GM18519 (cell line): ENCODE results near the gene KIF22.
"Not testable (repeated sequence)": the region's sequence is repeated elsewhere in the genome, so short reads cannot be mapped to it uniquely, and the experiment has no call there.

Experiments used
- ATAC-seq: cut with Tn5 transposase; IDR thresholded peaks from one replicate; pipeline ENCODE4 v1.9.1; 2021; ENCODE audit warnings: mild to moderate bottlenecking, moderate library complexity; ENCODE audit not compliant: unreplicated experiment, low FRiP score

KIF22 gene

DNA sequence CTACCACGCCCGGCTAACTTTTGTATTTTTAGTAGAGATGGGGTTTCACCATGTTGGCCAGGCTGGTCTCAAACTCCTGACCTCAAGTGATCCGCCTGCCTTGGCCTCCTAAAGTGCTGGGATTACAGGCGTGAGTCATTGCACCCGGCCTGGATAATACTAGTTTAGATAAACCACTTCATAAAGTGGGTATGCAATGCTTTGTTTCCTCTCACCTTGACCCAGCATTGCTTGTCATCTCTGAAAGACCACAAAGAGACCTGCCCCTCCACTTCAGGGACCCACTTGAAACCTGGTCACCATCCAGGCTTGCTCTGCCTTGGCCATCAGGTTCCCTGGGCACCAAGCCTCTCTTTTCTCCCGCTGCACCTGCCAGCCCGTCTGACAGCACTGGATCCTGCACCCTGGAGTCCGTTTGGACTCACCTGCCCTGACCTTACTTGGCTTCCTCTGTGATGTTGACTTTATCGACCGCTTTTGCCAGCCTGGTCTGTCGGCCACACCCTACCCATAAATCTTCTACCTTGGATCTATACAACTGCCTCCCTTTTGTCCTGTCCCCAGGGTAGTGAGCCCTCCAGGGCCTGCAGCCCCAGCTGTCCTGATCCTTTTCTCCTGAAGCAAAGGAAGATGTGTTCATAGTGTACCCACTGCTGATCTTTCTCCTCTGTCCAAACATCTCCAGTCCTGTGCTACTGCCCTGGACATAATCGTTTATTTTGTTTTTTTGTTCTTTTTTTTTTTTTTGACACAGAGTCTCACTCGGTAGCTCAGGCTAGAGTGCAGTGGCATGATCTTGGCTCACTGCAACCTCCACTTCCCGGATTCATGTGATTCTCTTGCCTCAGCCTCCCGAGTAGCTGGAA is 25.2 kb upstream of the KIF22 start:
- no peak for ATAC-seq

DNA sequence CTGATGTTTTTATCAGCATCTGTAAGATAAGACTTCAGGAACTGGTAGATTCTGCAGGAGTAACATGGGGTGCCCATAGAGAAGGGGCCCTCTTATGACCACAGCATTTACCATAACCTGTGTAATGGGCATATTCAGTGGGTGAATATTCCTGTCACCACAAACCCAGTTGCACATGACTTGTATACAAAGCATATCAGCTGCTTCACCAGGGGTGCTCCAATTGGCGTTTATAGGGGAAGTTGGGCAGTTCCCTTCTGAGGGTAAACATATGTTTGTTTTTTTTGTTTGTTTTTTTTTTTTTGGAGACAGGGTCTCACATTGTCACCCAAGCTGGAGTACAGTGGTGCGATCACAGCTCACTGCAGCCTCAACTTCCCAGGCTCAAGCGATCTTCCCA is 24.0 kb upstream of the KIF22 start:
- no peak for ATAC-seq

DNA sequence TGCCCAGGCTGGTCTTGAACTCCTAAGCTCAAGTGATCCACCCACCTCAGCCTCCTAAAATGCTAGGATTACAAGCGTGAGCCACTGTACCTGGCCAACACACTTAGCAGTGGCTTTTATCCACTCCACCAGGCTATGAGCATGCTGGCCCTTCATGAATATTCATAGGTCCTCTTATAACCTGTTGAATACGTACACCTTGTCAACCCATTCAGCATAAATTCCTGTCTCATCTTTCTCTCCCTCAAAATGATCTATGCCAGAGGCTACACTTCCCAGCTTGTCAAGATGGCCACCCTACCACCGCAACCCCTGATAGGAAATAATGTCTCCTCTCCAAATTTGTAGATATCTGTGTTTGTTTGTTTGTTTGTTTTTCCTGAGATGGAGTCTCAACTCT is 23.5 kb upstream of the KIF22 start:
- no peak for ATAC-seq

DNA sequence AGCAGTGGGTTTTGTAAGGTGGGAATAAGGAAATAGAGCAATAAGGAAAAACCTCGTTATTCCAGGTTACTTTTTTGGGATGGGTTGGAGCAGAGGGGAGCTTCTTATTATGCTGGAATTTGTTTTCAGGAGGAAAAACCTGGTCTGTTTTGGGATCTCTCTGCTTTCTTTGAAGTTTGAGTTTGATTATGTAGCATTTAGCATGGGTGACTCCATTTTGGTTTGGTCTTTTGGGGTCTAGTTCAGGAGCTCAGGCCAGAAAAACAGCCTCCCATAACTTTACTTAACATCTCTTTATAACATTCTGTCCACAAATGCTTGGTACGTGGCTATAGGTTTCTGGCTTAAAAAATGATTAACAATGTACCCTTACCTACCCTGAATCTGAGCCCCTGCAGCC is 21.0 kb upstream of the KIF22 start:
- no peak for ATAC-seq

DNA sequence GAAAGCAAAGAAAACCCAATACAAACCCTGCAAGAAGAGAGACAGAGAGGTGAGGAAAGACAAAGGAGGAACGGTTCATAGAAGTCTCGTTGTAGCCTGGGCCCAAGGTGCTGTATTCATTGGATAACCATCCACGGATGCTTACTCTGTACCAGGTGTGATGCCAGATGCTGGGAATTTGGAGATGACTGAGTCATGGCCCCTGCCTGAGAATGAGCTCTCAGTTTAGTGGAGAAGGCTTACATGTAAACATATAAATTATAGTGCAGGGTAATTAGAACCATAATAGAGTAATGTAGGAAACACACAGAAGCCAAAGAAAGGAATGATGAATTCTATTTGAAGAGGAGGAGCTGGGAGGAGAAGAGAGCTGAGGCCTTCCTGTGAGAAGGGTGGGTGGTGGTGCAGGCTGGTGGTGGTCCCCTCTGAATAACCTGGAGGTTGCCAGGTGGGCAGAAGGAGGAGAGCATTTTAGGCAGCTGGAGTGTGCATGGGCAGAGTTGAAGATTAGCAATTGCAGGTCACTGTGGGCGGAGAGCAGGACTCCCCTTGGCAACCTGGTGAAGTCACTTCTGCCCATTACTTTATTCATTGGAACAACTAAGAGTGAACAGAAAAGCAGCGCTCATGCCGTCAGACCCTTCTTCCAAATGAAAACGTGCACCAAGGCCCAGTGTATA is 20.2 kb upstream of the KIF22 start:
- no peak for ATAC-seq

DNA sequence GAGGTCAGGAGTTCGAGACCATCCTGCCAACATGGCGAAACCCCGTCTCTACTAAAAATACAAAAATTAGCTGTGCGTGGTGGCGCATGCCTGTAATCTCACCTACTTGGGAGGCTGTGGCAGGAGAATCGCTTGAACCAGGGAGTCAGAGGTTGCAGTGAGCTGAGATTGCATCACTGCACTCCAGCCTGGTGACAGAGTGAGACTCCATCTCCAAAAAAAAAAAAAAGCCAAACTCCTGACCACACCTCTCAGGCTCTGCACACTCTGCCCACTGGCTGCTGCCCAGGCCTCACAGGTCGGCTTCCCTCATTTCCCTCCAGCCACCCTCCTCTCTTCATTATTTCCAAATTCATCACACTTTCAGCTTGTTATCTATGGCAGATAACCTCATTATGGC is 18.2 kb upstream of the KIF22 start:
- ATAC-seq = not testable (repeated sequence)

DNA sequence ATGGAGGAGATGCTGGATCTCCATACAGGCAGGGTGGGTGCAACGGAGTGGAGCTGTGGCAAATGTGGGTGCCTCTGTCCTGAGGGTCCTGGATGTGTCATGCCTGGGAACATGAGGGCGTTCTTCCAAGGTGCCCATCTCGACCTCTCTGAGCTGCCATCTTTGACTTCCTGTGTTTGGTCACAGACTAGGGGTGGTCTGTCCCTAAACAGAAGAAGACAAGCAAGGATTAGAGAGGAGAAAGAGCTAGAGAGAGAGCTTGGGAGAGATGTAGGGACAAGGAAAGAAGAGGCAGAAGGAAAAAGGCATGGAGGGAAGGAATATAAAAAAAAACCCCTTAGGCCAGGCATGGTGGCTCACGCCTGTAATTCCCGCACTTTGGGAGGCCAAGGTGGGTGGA is 15.8 kb upstream of the KIF22 start:
- no peak for ATAC-seq

DNA sequence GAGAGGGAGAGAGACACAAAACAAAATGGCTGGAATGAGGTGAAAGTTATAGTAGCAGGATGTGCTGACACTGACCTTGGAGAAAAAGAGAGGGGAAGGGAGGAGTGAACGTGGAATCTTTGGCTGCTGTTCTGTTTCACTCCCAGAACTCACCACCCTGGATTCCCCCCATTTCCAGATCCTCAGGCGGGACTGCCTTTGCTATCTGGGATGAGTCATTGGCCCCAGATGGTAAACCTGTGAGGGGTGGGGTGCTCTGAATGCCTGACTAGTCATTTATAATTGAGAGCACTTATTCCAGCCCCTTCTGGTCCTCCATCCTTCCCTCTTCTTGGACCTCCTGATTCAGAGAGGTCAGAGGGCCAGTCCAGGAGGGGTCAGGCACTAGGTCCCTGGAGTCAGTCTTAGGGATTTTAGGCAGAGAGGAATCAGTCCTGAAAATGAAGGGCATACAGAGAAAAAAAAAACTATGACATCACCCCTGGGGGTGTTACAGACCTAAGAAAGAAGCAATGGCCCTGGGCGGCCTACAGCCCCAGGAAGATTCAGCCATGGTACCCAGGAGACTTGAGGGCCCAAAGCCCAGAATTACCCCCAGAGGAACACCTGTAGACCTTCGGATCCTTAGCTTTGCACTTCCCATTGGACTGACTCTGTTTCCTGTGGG is 14.7 kb upstream of the KIF22 start:
- ATAC-seq = no peak

DNA sequence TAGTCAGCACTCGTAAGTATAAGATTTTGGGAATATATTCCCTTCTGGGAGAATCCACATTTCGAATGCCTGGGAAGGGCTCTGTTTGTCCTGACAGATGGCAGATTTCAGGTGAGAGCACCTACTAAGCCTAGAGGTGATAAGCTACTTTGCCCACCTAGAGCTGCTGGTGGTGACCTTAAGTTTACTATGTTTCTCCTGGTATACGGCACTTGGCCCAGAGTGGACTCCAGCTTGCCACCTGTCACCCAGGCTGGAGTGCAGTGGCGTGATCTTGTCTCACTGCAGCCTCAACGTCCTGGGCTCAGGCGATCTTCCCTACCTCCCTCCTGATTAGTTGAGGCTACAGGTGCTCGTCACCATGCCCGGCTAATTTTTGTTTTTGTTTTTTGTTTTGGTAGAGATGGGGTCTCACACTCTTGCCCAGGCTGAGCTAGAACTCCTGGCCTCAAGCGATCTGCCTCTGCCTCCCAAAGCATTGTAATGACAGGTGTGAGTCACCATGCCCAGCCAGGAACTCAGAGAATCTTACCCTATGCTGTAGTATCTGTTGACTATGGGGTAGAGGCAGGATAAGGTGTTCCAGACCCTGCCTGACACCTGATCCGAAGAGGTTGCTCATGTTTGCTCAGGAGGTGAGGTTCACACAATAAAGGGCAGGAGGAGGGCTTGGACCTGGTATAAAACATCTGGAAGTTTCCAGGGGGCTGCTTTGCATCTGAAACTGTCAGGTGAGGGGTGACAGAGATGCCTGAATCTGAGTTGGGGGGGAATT is 12.8 kb upstream of the KIF22 start, which contains the start of gene ZG16:
ZG16 (plus strand) TSS at position 681 of the 775 bp plus-strand sequence. CDS start 1,011 bp downstream, outside the sequence.
- ATAC-seq = no peak

DNA sequence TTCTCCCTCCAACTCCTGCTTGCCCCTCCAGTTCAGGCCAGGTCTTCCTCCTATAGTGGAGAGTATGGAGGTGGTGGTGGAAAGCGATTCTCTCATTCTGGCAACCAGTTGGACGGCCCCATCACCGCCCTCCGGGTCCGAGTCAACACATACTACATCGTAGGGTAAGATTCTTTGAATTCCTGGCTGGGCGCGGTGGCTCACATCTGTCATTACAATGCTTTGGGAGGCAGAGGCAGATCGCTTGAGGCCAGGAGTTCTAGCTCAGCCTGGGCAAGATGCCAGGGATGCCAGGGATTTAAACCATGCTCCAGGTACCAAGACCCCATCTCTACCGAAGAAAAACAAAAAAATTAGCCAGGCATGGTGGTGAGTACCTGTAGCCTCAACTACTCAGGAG is 11.1 kb upstream of the KIF22 start:
- ATAC-seq = no peak

DNA sequence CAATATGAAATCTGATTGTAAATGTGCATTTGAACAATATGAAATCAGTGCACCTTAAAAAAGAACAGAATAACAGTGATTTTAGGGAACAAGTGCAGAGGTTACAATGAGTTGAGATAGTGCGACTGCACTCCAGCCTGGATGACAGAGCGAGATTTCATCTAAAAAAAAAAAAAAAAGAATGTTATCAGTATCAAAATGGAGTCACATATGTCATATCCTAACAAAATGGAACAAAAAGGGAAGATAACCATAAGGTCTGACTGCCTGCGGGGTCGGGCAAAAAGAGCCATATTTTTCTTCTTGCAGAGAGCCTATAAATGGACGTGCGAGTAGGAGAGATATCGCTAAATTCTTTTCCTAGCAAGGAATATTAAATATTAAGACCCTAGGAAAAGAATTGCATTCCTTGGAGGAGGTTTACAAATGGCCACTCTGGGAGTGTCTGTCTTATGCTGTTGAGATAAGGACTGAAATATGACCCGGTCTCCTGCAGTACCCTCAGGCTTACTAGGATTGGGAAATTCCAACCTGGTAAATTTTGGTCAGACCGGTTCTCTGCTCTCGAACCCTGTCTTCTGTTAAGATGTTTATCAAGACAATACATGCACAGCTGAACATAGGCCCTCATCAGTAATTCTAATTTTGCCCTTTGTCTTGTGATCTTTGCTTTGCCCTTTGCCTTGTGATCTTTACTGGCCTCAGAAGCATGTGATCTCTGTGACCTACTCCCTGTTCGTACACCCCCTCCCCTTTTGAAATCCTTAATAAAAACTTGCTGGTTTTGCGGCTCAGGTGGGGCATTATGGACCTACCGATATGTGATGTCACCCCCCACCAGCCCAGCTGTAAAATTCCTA is 7.2 kb upstream of the KIF22 start:
- ATAC-seq = not testable (repeated sequence)

DNA sequence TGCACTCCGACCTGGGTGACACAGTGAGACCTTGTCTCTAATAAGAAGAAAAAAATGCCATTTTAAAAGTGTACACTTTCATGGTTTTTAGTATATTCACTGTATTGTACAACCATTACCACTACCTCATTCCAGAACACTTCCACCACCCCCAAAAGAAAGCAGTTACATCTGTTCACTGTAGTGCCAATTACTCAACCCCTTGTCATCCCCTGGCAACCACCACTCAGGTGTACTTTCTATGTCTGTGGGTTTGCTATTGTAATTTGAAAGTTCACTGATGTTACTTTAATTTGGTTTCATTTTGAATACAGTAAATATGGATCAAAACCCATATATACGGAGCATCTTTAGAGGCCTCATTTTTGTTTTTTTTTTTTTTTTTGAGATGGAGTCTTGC is 6.4 kb upstream of the KIF22 start:
- no peak for ATAC-seq

DNA sequence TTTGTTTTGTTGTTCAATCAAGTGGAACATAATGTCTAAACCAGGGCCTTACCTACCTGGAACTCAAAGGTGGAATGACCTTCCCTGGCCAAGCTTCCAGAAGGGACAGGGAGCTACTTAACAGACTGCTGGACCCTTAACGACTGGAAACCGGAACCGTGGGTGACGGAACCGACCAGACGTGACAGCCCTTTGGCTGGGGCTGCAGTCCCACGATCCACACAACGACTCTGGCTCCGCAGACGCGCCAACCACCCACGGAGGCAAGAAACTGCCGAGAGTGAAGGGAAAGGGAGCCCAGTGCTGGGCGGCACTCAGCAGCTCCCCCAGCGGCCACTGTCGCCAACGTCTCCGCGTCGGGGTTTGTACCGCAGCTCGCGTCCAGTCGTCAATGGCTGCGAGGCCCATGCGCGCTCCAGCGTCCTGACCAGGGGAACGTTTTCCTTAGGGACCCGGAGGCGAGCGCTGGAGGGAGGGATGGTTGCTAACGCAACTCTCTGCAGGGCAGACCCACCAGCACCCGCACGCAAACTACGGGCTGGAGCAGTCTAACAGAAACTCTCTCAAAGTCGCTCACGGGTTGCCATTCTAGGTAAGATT is 5.5 kb upstream of the KIF22 start:
- ATAC-seq = no peak

DNA sequence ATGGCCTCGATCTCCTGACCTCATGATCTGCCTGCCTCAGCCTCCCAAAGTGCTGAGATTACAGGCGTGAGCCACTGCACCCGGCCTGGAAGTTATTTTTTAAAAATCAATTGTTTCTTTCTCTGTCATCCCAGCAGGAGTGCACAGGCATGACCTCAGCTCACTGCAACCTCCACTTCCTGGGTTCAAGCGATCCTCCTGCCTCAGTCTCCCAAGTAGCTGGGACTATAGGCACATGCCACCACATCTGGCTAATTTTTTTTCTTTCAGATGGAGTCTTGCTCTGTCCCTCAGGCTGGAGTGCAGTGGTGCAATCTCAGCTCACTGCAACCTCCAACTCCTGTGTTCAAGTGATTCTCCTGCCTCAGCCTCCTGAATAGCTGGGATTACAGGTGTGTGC is 3.4 kb upstream of the KIF22 start:
- not testable (repeated sequence) for ATAC-seq

DNA sequence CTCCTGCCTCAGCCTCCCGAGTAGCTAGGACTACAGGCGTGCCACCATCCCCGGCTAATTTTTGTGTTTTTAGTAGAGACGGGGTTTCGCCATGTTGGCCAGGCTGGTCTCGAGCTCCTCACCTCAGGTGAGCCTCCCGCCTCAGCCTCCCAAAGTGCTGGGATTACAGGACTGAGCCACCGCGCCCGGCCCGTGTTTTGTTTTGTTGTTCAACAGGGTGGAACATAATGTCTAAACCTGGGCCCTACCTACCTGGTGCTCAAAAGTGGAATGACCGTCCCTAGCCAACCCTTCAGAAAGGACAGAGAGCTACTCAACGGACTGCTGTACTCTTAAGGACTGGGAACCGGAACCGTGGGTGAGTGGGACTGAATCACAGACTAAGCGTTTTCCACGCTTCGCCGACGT is 772 bp upstream of the KIF22 start:
- ATAC-seq = no peak

DNA sequence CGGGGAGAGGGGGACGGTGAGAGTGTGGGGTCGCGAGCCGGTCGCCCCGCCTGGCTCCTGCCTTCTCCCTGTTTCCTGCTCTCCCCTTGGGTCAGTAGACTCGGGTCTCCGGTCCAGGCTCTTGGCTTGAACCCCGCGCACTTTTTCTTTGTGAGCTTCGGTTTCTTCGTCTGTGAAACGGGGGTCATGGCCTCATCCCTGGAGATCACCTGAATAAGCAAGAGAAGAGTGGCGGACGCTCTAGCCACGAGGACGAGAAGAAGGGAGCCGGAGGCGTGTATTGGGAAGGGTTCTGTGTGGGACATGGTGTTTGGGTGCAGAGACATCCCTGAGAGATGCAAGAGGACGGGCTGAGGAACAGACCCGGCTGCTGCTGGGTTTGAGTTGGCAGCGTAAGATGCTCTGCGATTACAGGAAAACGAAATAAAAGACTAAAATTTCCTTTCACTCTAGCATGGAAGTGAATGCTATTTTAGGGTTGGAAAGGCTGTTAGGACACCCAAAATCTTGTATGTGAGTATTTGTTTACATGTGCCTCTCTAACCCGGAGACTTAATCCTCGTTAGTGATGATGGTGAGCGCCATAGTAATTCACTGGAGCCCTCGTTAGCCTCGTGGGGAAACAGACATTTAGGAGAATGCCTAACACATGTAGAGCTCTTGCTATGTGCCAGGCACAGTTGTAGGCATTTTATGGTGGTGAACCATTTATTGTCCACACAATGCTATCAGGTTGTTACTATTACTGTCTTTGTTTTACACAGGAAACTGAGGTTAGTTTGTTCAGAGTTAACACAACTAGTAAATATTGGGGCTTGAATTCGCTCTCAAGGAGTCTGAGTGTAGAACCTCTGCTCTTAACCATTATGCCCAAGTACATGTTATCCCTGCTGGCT is 646 bp downstream of the KIF22 start:
- no peak for ATAC-seq

DNA sequence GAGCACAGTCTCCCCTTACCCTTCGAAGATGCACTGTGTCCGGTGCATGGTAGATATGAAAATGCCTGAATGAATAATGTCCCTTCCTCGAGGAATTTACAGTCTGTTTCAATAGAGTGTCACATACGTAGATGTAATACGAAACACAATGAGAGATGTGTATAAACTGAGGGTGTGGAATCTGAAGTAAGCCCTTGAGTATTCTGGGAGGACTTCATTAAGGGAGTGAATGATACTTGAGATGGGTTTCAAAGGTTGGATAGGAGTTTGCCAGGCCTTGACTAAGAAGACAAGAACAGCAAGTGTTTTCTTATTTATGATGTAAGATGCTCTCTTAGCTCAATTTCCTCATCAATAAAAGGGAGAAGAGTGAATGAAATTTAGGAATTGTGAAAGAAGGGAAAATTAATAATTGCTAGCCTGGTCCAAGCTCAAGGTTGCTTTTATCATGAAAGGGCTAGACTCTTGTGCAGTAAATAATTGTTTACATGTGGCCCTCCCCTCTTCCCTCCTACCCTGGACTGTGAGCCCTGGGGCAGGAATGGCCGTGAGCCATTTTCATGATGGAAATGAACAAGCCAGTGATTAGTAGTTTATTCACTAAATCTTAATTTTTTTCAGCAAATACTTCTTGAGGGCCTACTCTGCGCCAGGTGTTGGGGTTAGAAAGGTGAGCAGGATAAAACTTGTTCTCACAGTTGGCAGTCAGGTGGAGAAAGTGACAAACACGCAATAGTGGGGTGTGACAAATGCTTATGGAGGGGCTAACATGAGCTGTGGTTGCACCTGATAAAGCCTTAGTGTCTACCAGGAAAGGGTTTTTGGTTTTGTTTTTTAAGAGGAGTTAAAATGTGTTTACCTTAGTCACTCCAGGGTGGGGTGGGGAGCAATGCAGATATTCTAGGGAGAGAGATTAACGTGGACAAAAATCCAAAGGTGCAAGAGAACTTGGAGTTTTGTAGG is 1.6 kb downstream of the KIF22 start:
- ATAC-seq = no peak
